Thyroid gland (tissue), 4 donors: ENCODE measurements around the gene MRGPRX2.

Source experiments
- CTCF ChIP-seq, 6 experiments: fragments of 200-600 bp in 3 of 6; fragments of 450-650 bp in 3 of 6; sonication (generic) in 3 of 6; IDR thresholded peaks; one replicate each; pipeline ENCODE4 v1.5.1; 2016 to 2019; ENCODE audit warnings: antibody characterized with exemption in 6 of 6, mild to moderate bottlenecking in 2 of 6, inconsistent platforms in 1 of 6, moderate library complexity in 1 of 6
- POLR2A ChIP-seq, 2 donors: fragments of 450-650 bp; IDR thresholded peaks; one replicate each; pipeline ENCODE4 v1.6.1; 2017; ENCODE audit warnings: antibody characterized with exemption in 2 of 2, mild to moderate bottlenecking in 2 of 2, moderate library complexity in 1 of 2

- no peak for TF ChIP-seq CTCF (IDR thresholded peaks at IDR 0.05)
- no peak for TF ChIP-seq POLR2A (IDR thresholded peaks at IDR 0.05)
These were observed 28.9 kb upstream of the MRGPRX2 start for GRCh38 chr11:19089421-19089820.
